C4-2B (cell line): Measurements from ENCODE around the gene TRIM72.
"Not testable (repeated sequence)": the region's sequence is repeated elsewhere in the genome, so short reads cannot be mapped to it uniquely, and the experiment has no call there.

Source experiments
- H3K27ac ChIP-seq: fragments of 450-650 bp; 2 replicates; pipeline ENCODE4 v1.5.1; 2017
- ZFX ChIP-seq: fragments of 450-650 bp; IDR thresholded peaks from 2 replicates; pipeline ENCODE4 v1.6.1; 2017
- TF ChIP-seq, protein P1 (sequence below): fragments of 450-650 bp; conservative IDR thresholded peaks from 2 replicates; pipeline ENCODE4 v1.5.1; 2017; ENCODE audit warnings: mild to moderate bottlenecking

TRIM72 gene, protein sequence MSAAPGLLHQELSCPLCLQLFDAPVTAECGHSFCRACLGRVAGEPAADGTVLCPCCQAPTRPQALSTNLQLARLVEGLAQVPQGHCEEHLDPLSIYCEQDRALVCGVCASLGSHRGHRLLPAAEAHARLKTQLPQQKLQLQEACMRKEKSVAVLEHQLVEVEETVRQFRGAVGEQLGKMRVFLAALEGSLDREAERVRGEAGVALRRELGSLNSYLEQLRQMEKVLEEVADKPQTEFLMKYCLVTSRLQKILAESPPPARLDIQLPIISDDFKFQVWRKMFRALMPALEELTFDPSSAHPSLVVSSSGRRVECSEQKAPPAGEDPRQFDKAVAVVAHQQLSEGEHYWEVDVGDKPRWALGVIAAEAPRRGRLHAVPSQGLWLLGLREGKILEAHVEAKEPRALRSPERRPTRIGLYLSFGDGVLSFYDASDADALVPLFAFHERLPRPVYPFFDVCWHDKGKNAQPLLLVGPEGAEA

DNA sequence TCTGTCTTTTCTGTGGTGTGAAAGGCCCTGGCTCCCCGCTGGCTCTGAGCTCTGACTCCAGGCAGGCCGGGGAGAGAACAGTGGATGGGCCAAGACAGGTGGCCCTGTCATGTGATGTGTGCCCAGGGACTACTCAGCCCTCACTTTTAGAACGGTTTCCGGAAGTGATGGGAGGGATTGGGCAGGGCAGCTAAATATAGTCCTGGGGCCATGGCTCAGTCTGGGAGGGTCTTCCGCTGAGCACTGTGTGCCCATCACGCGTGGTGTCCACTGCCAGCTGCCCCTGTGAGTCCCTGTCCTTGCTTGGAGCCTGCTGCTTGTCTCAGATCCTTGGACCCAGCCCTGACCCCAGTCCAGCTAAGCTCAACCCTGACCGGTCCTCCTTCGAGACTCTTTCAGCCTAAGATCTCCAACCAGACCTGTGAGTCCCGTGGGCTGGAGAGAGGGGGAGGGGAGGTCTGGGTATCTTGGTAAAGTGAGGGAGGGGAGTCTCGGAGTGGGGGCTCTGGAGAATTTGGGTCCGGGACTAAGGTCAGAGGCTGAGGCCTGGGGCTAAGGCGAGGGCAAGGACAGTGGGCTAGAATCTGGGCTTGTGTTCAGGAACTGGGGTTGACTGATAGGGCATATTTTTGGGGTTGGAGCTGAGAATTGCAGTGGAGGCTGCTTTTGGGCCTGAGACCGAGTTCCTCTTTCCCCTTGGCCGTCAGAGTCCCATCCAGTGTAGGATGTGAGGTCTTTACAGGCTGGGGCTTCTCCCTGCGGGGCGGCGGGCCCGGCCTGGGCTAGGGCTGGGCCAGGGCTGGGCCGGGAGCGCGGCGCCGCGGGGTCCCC, at the start of gene TRIM72:
Gene TRIM72 (plus strand): TSS at position 243 of the 831 bp plus-strand sequence. CDS start 620 bp downstream, outside the sequence.
- TF ChIP-seq, protein P1, sequence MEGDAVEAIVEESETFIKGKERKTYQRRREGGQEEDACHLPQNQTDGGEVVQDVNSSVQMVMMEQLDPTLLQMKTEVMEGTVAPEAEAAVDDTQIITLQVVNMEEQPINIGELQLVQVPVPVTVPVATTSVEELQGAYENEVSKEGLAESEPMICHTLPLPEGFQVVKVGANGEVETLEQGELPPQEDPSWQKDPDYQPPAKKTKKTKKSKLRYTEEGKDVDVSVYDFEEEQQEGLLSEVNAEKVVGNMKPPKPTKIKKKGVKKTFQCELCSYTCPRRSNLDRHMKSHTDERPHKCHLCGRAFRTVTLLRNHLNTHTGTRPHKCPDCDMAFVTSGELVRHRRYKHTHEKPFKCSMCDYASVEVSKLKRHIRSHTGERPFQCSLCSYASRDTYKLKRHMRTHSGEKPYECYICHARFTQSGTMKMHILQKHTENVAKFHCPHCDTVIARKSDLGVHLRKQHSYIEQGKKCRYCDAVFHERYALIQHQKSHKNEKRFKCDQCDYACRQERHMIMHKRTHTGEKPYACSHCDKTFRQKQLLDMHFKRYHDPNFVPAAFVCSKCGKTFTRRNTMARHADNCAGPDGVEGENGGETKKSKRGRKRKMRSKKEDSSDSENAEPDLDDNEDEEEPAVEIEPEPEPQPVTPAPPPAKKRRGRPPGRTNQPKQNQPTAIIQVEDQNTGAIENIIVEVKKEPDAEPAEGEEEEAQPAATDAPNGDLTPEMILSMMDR: no peak
- H3K27ac ChIP-seq: no peak within 1 kb of the TSS; the same call in 1 of the 2 replicates

DNA sequence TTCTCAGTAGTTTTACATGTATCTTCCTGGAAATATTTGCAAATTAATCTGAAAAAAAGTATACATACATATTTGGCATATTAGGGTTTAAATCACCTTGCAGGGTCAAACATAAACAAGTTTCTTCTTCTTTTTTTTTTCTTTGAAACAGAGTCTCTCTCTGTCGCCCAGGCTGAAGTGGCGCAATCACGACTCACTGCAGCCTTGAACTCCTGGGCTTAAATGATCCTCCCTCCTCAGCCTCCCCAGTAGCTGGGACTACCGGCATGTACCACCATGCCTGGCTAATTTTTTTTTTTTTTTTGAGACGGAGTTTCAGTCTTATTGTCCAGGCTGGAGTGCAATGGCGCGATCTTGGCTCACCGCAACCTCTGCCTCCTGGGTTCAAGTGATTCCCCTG, 46.6 kb upstream of the TRIM72 start:
- TF ChIP-seq ZFX: no peak
- no peak overlapping the region for H3K27ac ChIP-seq

DNA sequence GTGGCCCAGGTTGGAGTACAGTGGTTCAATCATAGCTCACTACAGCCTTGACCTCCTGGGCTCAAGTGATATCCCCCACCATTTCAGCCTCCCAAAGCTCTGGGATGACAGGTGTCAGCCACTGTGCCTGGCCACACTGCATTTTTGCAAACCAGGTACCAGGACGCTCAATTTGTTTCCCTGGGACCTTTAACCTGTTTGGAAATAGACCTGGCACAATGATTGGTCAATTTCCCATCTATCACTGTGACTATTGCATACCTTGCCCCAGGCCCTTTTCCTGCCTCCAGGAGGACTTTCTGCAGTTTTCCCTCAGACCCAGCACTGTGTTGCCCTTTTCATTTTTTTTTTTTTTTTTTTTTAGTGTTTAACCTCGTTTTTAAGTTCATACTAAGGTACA, 45.1 kb upstream of the TRIM72 start:
- TF ChIP-seq, protein P1: no peak
- no peak for TF ChIP-seq ZFX
- H3K27ac ChIP-seq: no peak overlapping the region

DNA sequence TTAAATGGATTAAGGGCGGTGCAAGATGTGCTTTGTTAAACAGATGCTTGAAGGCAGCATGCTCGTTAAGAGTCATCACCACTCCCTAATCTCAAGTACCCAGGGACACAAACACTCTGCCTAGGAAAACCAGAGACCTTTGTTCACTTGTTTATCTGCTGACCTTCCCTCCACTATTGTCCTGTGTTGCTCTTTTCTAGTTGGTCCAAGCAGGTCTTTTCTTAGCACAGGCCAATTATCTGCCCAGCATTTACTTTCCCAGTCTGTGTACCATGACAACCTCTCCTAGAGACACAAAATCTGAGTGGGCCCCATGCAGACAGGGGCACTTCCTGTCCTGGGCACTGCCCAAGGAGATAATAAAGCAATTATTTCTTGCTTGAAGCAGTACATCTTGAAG, 43.9 kb upstream of the TRIM72 start:
- not testable (repeated sequence) for H3K27ac ChIP-seq

DNA sequence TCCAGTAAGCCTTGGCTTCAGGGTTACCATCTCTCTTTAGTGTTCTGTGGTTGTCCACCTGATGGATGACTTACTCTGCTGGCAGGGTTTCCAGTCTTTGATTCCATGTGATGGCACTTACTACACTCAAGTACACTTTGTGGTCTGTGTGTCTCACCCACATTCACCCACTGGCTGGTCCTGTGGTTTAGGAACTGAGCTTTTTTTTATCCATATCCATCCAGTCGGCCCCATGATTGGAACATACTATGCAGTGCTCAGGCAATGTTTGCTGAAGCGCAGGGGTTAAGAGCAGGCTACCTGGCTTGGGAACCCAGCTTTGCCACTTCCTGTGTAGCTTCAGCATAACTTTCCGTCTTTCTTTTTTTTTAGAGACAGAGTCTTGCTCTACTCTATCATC, 36.8 kb upstream of the TRIM72 start:
- H3K27ac ChIP-seq: no peak overlapping the region
- TF ChIP-seq, protein P1: no peak
- no peak for TF ChIP-seq ZFX

DNA sequence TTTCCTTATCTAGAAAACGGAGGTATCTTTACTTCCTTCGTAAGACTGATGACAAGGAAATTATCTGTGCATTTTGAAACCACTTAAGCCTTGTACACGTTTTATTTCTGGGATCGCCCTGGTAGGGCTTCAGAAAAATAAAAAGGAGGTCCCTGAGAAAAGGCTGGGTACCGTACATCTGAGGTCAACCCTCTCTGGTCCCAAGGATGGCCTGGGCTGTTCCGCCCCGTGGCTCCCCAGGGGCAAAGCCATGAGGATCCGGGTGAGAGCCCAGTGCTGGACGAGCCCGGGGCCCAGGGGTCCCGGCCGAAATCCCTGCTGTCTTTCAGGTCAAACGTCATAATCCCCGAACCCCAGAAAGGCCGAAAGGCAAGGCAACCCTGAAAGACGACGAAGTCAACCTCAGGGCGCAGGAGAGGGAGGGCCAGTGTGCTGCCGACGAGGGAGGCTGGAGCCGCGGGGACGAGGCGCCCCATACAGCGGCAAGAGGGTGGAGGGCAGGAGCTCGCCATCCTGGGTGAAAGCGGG, 34.6 kb upstream of the TRIM72 start:
- peak overlapping the region; percentile 93 for H3K27ac ChIP-seq

DNA sequence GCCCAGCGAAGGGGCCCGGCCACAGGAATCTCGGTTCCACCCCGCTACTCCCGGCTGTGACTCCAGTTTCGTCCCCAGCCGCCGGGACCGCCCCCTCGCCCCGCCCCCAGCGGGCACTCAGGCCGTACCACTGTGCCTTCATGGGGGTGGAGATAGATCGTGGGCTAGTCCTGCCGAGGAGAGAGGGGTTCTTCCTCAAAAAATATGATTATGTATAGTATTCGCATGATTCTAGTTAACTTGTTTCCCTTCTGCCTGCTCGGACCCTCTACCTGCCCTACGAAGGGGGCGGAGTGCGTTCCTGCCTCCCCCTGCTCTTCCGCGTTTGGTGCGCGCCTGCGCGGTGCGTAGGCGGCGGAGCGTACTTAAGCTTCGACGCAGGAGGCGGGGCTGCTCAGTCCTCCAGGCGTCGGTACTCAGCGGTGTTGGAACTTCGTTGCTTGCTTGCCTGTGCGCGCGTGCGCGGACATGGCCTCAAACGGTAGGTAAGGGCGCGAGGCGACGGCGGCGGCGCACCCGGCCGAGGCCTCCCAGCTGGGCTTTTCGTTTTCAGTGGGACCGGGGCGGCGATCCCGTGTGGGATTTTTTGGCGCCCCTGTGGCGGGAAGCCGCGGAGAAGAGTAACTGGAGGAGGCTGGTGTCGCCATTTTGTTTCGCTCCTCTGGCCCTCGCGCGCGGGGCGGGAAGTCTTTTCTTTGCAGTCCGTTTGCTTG, 34.0 kb upstream of the TRIM72 start, which contains the start of gene FUS:
Gene FUS (plus strand): TSS at position 393 of the 713 bp plus-strand sequence. CDS start 76 bp downstream, at position 469.
- TF ChIP-seq, protein P1: no peak
- no peak for TF ChIP-seq ZFX
- H3K27ac ChIP-seq: peak within 1 kb of the TSS; percentile 93

More for the DNA sequence above, 34.6 kb upstream of the TRIM72 start:
- TF ChIP-seq ZFX: no peak
- TF ChIP-seq, protein P1: no peak
